ENCODE data around the gene THOC6. TPM values are rescaled to one million over a fixed set of nuclear protein-coding genes. Genes with fewer than 3 reads are reported as not detected.

Gene THOC6
- polyA plus RNA-seq, 3 donors, result 42.4 to 59.2 (median 57.7) TPM

DNA sequence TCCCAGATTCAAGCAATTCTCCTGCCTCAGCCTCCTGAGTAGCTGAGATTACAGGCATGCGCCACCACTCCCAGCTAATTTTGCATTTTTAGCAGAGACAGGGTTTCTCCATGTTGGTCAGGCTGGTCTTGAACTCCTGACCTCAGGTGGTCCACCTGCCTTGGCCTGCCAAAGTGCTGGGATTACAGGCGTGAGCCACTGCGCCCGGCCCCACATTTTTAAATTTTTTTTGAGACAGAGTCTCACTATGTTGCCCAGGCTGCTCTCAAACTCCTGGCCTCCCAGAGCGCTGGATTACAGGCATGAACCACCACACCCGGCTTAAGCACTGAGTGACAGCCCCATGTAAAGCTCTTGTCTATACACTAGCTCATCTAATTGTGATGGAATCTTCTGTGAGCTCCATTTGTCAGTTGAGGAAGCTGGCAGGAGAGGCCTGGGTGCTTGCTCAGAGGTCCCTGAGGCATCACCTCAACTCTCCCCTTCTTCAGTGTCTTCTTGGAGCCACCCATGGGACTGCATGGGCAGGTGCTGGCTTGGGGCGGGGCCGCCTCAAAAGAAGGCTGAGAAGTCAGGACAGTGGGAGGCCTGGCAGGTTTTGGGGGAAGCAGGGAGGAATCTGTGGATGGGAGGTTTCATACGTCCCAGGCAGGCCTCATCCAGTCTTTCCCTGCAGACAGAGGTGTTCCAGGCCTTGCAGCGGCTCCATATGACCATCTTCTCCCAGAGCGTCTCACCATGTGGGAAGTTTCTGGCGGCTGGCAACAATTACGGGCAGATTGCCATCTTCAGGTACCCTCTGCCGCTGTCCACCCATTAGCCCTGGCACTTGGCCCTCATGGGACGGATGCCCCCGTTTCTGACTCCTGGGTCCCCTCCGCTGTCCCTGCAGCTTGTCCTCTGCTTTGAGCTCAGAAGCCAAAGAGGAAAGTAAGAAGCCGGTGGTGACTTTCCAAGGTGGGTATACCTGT is 1.5 kb downstream of the THOC6 start:
- TF ChIP-seq, protein P1, sequence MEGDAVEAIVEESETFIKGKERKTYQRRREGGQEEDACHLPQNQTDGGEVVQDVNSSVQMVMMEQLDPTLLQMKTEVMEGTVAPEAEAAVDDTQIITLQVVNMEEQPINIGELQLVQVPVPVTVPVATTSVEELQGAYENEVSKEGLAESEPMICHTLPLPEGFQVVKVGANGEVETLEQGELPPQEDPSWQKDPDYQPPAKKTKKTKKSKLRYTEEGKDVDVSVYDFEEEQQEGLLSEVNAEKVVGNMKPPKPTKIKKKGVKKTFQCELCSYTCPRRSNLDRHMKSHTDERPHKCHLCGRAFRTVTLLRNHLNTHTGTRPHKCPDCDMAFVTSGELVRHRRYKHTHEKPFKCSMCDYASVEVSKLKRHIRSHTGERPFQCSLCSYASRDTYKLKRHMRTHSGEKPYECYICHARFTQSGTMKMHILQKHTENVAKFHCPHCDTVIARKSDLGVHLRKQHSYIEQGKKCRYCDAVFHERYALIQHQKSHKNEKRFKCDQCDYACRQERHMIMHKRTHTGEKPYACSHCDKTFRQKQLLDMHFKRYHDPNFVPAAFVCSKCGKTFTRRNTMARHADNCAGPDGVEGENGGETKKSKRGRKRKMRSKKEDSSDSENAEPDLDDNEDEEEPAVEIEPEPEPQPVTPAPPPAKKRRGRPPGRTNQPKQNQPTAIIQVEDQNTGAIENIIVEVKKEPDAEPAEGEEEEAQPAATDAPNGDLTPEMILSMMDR (IDR thresholded peaks at IDR 0.05), result no peak
- no peak overlapping the region for H3K4me3 ChIP-seq (replicated peaks in 1 of 3; ENCODE audit: low read depth in 2 of 3, low read length in 3 of 3)
- no peak overlapping the region for H2AFZ ChIP-seq (ENCODE audit: insufficient read depth, low read depth, low read length, poor library complexity, severe bottlenecking)
- H3K9ac ChIP-seq (ENCODE audit: insufficient read depth, low read length, poor library complexity, severe bottlenecking), result no peak overlapping the region
- peaks cover 14 to 19% of the 10 kb centered on the region in 2 donors for H3K27me3 ChIP-seq (ENCODE audit: control insufficient read depth in 2 of 2, insufficient read depth in 2 of 2, low read length in 2 of 2)
- no peak overlapping the region for H3K4me2 ChIP-seq (replicated peaks; ENCODE audit: extremely low read depth, low read length, poor library complexity, severe bottlenecking)
- H3K4me1 ChIP-seq (ENCODE audit: control insufficient read depth in 1 of 2, insufficient read depth in 2 of 2, low read length in 2 of 2), result peaks cover 62 to 69% of the 10 kb centered on the region in 2 donors
- no peak overlapping the region for H3K27ac ChIP-seq (ENCODE audit: low read depth in 1 of 2, low read length in 2 of 2)
- Mint-ChIP-seq H3K4me1 (peaks cover 62% of the 10 kb centered on the region), H3K9me3 (peaks cover 0 to 18% (median 6%) of the 10 kb centered on the region in 7 donors), H3K27ac (no peak overlapping the region), H3K4me3 (peak overlapping the region; percentile 11 to 16), H3K27me3 (ENCODE audit: low read depth in 3 of 3) (peaks cover 19 to 25% (median 22%) of the 10 kb centered on the region in 3 donors), H3K36me3 (peaks cover 26 to 27% of the 10 kb centered on the region in 2 donors)
- no peak for DNase-seq
- WGBS (ENCODE audit: insufficient coverage), result 97% methylated on average over 14 of the region's 18 CpGs
- H3K36me3 ChIP-seq (replicated peaks in 1 of 2; ENCODE audit: control insufficient read depth in 1 of 2, insufficient read depth in 2 of 2, low read length in 2 of 2), result peaks cover 19 to 21% of the 10 kb centered on the region in 2 donors
- intact Hi-C loops (cut with micrococcal nuclease), result loop anchor here in 1 of 2 donors (10.0 kb wide), 1 partner anchor 99 kb away; no protein-coding TSS in a partner anchor
- H4K20me1 ChIP-seq (ENCODE audit: insufficient read depth, low read length), result peaks cover 77% of the 10 kb centered on the region
- H3K79me2 ChIP-seq (ENCODE audit: insufficient read depth, low read length), result no peaks in the 10 kb centered on the region
- H3K9me3 ChIP-seq (replicated peaks in 1 of 2; ENCODE audit: control insufficient read depth in 1 of 2, insufficient read depth in 1 of 2, low read length in 2 of 2), result peaks cover 0 to 6% of the 10 kb centered on the region in 2 donors

DNA sequence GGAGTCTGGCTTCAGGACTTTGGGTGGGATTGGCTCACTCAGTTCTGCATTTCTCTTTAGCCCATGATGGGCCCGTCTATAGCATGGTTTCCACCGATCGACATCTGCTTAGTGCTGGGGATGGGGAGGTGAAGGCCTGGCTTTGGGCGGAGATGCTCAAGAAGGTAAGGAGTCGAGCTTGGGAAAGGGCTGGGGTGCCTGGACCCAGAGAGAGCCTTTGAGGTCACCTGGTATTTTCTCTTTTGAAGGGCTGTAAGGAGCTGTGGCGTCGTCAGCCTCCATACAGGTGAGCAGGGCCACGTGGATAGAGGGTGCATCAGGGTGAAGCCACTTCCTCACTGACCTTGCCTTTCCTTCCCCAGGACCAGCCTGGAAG is 2.2 kb downstream of the THOC6 start:
- TF ChIP-seq, protein P1 (IDR thresholded peaks at IDR 0.05), result no peak
- Mint-ChIP-seq H3K9me3 (peaks cover 0 to 23% (median 6%) of the 10 kb centered on the region in 7 donors), H3K27me3 (ENCODE audit: low read depth in 3 of 3) (peaks cover 25 to 32% (median 28%) of the 10 kb centered on the region in 3 donors), H3K27ac (no peak overlapping the region), H3K4me3 (no peak overlapping the region), H3K4me1 (peaks cover 60% of the 10 kb centered on the region), H3K36me3 (peaks cover 26 to 27% of the 10 kb centered on the region in 2 donors)
- Histone ChIP-seq H3K79me2 (ENCODE audit: insufficient read depth, low read length) (no peaks in the 10 kb centered on the region), H2AFZ (ENCODE audit: insufficient read depth, low read depth, low read length, poor library complexity, severe bottlenecking) (no peak overlapping the region), H3K9ac (ENCODE audit: insufficient read depth, low read length, poor library complexity, severe bottlenecking) (no peak overlapping the region), H3K4me2 (replicated peaks; ENCODE audit: extremely low read depth, low read length, poor library complexity, severe bottlenecking) (no peak overlapping the region), H4K20me1 (ENCODE audit: insufficient read depth, low read length) (peaks cover 71% of the 10 kb centered on the region), H3K4me3 (replicated peaks in 1 of 3; ENCODE audit: low read depth in 2 of 3, low read length in 3 of 3) (no peak overlapping the region), H3K27ac (ENCODE audit: low read depth in 1 of 2, low read length in 2 of 2) (no peak overlapping the region), H3K9me3 (replicated peaks in 1 of 2; ENCODE audit: control insufficient read depth in 1 of 2, insufficient read depth in 1 of 2, low read length in 2 of 2) (peaks cover 0 to 12% of the 10 kb centered on the region in 2 donors), H3K4me1 (ENCODE audit: control insufficient read depth in 1 of 2, insufficient read depth in 2 of 2, low read length in 2 of 2) (peaks cover 55 to 63% of the 10 kb centered on the region in 2 donors), H3K27me3 (ENCODE audit: control insufficient read depth in 2 of 2, insufficient read depth in 2 of 2, low read length in 2 of 2) (peaks cover 15 to 26% of the 10 kb centered on the region in 2 donors), H3K36me3 (replicated peaks in 1 of 2; ENCODE audit: control insufficient read depth in 1 of 2, insufficient read depth in 2 of 2, low read length in 2 of 2) (peaks cover 19 to 21% of the 10 kb centered on the region in 2 donors)
- DNase-seq, result no peak
- intact Hi-C loops (cut with micrococcal nuclease), result loop anchor here in 1 of 2 donors (10.0 kb wide), 1 partner anchor 99 kb away; no protein-coding TSS in a partner anchor
- 97% methylated on average over 5 of the region's 8 CpGs for WGBS (ENCODE audit: insufficient coverage)
